Activated naive CD4-positive, alpha-beta T cell treated with anti-CD3 and anti-CD28 coated beads, Interleukin-2, amount 50 U/mL, for 24 hours (primary cell): ENCODE results near the gene KCTD12.
"Not testable (repeated sequence)": the region's sequence is repeated elsewhere in the genome, so short reads cannot be mapped to it uniquely, and the experiment has no call there.

ENCODE experiments used
- H3K27ac Mint-ChIP-seq: one replicate; pipeline ENCODE4 v1.8.0; 2021; ENCODE audit warnings: mild to moderate bottlenecking, mixed read lengths
- H3K27me3 Mint-ChIP-seq: one replicate; pipeline ENCODE4 v1.8.0; 2021; ENCODE audit warnings: mixed read lengths
- H3K36me3 Mint-ChIP-seq: one replicate; pipeline ENCODE4 v1.8.0; 2021; ENCODE audit warnings: mixed read lengths
- H3K4me1 Mint-ChIP-seq: one replicate; pipeline ENCODE4 v1.8.0; 2021; ENCODE audit warnings: mixed read lengths
- H3K4me3 Mint-ChIP-seq: one replicate; pipeline ENCODE4 v1.8.0; 2021; ENCODE audit warnings: mild to moderate bottlenecking, mixed read lengths
- H3K9me3 Mint-ChIP-seq: one replicate; pipeline ENCODE4 v1.8.0; 2021; ENCODE audit warnings: mixed read lengths

The KCTD12 gene

GRCh38 chr13:76886292-76887075 is at the start of gene KCTD12:
TSS of gene KCTD12 (minus strand) at chr13:76886405. CDS start at chr13:76886148, 257 bp downstream.
- H3K27me3 Mint-ChIP-seq = peaks cover 3% of the 10 kb centered on the region
- no peaks in the 10 kb centered on the region for H3K9me3 Mint-ChIP-seq
- peaks cover 4% of the 10 kb centered on the region for H3K36me3 Mint-ChIP-seq
- no peak within 1 kb of the TSS for H3K27ac Mint-ChIP-seq
- peaks cover 34% of the 10 kb centered on the region for H3K4me1 Mint-ChIP-seq
- peak within 1 kb of the TSS; percentile 91 for H3K4me3 Mint-ChIP-seq

DNA sequence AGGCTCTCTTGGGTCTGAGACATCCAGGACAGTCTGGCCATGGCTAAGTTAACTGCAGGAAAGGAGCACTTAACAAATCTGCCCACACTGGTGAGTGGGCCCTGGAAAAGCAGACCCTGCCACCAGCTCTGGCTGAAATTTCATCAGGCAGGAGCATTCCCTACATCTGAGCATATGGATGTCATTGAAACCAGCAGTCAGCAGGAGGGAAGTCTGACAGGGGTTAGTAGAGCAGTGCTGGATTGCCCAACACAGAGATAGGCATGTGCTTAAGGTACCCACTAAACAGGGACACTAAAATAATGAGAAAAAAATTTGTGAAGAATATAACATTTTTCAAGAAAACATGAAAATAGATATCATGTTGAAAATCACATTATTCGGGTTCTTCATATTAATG is 48.5 kb upstream of the KCTD12 start:
- Mint-ChIP-seq H3K4me3 (no peak overlapping the region), H3K27ac (no peak overlapping the region), H3K4me1 (no peaks in the 10 kb centered on the region), H3K36me3 (peaks cover 1% of the 10 kb centered on the region), H3K9me3 (peaks cover 6% of the 10 kb centered on the region), H3K27me3 (no peaks in the 10 kb centered on the region)

DNA sequence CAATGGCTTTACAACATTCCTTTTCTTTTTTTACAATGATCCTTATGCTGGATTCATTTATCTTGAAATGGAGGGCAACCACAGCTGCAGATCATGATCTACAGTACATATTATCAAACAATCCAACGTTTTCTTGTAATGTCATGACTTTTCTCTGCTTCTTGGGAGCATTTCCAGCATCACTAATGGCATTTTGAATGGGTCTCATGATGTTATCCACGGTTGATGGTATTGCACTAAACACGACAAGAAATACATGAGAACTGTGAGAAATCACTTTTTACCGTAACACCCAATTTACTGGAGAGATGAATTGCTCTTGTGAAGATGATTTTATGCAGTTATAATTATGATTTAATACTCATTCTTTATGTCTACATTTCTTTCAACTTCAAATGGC is 45.9 kb upstream of the KCTD12 start:
- Mint-ChIP-seq H3K27me3 (no peaks in the 10 kb centered on the region), H3K9me3 (peaks cover 6% of the 10 kb centered on the region), H3K27ac (no peak overlapping the region), H3K4me3 (no peak overlapping the region), H3K36me3 (peaks cover 1% of the 10 kb centered on the region), H3K4me1 (no peaks in the 10 kb centered on the region)

DNA sequence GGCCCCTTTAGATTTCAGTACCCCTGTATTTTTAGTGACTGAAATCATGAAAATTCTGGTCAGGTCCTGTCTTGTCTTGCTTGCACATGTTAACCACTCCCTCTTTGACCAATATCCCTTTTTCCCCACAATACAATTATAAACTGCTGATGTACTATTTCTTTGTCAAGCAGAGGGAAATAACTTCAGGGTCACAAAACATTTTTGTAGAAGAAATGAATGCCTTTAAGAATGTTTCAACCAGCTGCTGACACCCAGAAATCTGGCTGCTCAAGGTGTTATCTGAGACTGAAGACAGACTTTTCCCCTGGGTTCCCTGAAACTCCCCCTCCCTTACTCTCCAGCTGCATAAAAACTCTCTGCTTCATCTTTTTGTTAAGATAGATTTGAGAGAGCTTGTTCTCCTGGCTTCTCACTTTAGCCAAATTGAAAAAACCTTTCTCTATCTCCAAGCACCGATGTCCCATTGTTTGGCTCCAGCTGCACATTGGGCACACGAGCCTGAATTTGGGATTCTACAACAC is 43.7 kb upstream of the KCTD12 start:
- no peaks in the 10 kb centered on the region for H3K4me1 Mint-ChIP-seq
- no peaks in the 10 kb centered on the region for H3K36me3 Mint-ChIP-seq
- H3K27ac Mint-ChIP-seq = no peak overlapping the region
- peaks cover 1% of the 10 kb centered on the region for H3K27me3 Mint-ChIP-seq
- no peak overlapping the region for H3K4me3 Mint-ChIP-seq
- no peaks in the 10 kb centered on the region for H3K9me3 Mint-ChIP-seq

DNA sequence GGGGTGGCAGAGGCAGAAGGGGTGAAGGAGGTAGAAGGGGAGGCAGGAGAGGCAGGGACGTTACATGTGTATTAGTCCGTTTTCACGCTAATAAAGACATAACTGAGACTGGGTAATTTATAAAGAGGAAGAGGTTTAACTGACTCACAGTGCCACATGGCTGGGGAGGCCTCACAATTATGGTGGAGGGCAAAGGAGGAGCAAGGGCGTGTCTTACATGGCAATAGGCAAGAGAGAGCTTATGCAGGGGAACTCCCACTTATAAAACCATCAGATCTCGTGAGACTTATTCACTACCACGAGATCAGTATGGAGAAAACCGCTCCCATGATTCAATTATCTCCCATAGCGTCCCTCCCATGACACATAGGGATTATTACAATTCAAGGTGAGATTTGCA is 43.1 kb upstream of the KCTD12 start:
- H3K36me3 Mint-ChIP-seq = no peaks in the 10 kb centered on the region
- H3K4me1 Mint-ChIP-seq = no peaks in the 10 kb centered on the region
- H3K9me3 Mint-ChIP-seq = no peaks in the 10 kb centered on the region
- no peak overlapping the region for H3K4me3 Mint-ChIP-seq
- H3K27ac Mint-ChIP-seq = no peak overlapping the region
- H3K27me3 Mint-ChIP-seq = peaks cover 1% of the 10 kb centered on the region

DNA sequence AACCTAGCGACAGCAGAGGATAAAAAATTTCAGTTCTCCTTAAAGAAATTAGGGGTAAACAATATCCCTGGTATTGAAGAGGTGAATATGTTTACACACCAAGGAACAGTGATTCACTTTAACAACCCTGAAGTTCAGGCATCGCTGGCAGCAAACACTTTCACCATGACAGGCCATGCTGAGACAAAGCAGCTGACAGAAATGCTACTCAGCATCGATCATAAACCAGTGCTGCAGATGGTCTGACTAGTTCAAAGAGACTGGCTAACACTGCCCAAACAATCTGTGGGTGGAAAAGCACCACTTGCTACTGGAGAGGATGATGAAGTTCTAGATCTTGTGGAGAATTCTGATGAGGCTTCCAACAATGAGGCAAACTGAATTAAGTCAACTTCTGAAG is 42.3 kb upstream of the KCTD12 start:
- Mint-ChIP-seq H3K27ac (no peak overlapping the region), H3K9me3 (no peaks in the 10 kb centered on the region)

DNA sequence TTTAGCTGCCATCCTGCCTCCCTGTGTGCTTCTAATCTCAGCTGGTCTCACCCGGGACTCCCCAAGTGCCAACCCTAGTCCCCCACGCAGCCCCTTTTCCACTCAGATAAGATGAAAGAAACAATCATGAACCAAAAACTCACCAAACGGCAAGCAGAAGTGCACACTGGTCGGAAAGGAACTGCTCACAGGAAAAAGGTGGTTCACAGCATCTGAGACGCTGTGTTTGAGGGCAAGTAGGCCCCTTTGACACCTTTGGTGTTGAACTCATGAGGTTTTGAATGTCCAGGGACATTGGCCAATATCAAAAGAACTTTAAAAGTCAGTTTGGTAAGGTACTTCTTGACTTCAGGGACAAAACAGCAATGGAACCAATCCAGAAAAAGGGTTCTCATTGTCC is 41.8 kb upstream of the KCTD12 start:
- Mint-ChIP-seq H3K4me3 (no peak overlapping the region), H3K9me3 (no peaks in the 10 kb centered on the region), H3K4me1 (no peaks in the 10 kb centered on the region), H3K27me3 (peaks cover 1% of the 10 kb centered on the region), H3K27ac (no peak overlapping the region), H3K36me3 (no peaks in the 10 kb centered on the region)

More for the DNA sequence above, 42.3 kb upstream of the KCTD12 start:
- Mint-ChIP-seq H3K4me3 (no peak overlapping the region), H3K27me3 (peaks cover 1% of the 10 kb centered on the region), H3K36me3 (no peaks in the 10 kb centered on the region), H3K4me1 (no peaks in the 10 kb centered on the region)

- no peaks in the 10 kb centered on the region for H3K36me3 Mint-ChIP-seq
- no peaks in the 10 kb centered on the region for H3K4me1 Mint-ChIP-seq
- no peaks in the 10 kb centered on the region for H3K9me3 Mint-ChIP-seq
- H3K27ac Mint-ChIP-seq = no peak overlapping the region
- no peak overlapping the region for H3K4me3 Mint-ChIP-seq
- H3K27me3 Mint-ChIP-seq = peaks cover 1% of the 10 kb centered on the region
These were observed 38.9 kb upstream of the KCTD12 start for GRCh38 chr13:76925115-76925514.

DNA sequence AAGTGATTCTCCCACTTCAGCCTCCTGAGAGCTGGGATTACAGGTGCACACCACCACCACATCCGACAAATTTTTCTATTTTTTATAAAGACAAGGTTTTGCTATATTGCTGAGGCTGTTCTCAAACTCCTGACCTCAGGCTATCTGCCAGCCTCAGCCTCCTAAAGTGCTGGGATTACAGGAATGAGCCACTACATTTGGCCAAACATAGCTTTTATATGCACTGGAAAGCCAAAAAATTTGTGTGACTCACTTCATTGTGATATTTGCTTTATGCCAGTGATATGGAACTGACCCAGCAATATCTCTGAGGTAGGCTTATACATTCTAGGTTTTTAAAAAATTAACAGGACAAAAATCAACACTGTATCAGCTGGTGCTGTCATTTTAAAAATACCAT is 35.3 kb upstream of the KCTD12 start:
- no peak overlapping the region for H3K27ac Mint-ChIP-seq
- no peaks in the 10 kb centered on the region for H3K36me3 Mint-ChIP-seq
- H3K4me1 Mint-ChIP-seq = no peaks in the 10 kb centered on the region
- H3K27me3 Mint-ChIP-seq = no peaks in the 10 kb centered on the region
- H3K4me3 Mint-ChIP-seq = no peak overlapping the region
- no peaks in the 10 kb centered on the region for H3K9me3 Mint-ChIP-seq

DNA sequence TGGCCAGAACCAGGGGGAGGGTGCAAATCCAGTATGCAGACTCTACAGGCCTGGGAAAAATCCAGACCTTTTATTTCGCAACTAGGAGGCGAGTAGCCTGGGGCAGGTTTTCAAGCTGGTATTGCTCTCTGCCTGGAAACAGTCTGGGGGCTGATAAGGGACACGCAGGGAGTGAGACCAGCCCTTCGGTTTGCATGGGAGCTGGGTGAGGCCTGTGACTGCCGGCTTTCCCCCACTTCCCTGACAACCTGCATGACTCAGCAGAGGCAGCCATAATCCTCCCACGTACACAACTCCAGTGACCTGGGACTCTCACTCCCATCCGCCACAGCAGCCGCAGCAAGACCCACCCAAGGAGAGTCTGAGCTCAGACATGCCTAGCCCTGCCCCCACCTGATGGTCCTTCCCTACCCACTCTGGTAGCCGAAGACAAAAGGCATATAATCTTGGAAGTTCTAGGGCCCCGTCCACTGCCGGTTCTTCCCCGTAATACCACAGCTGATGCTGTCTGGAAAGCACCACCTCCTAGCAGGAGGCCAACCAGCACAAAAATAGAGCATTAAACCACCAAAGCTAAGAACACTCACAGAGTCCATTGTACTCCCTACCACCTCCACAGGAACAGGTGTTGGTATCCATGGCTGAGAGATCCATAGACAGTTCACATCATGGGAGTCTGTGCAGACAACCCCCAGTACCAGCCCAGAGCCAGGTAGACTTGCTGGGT is 31.7 kb upstream of the KCTD12 start:
- H3K4me3 Mint-ChIP-seq, H3K4me1 Mint-ChIP-seq, H3K9me3 Mint-ChIP-seq, H3K27ac Mint-ChIP-seq, H3K36me3 Mint-ChIP-seq, H3K27me3 Mint-ChIP-seq: not testable (repeated sequence)

DNA sequence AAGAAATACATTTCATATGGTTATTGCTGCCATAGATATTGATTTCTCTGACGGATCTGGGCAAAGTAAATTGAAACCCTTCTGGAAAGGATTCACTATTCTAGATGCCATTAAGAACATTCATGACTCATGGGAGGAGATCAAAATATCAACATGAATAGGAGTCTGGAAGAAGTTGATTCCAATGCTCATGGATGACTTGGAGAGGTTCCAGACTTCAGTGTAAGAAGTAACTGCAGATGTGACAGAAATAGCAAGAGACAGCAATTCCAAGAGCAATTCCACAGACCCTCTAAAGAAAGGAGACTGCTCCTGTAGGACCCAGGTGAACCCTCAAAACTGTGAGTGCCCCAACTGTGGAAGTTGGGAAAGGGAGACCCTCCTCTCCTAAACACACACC is 30.9 kb upstream of the KCTD12 start:
- Mint-ChIP-seq H3K27me3 (no peaks in the 10 kb centered on the region), H3K36me3 (no peaks in the 10 kb centered on the region), H3K27ac (no peak overlapping the region), H3K4me1 (no peaks in the 10 kb centered on the region), H3K9me3 (no peaks in the 10 kb centered on the region), H3K4me3 (no peak overlapping the region)

DNA sequence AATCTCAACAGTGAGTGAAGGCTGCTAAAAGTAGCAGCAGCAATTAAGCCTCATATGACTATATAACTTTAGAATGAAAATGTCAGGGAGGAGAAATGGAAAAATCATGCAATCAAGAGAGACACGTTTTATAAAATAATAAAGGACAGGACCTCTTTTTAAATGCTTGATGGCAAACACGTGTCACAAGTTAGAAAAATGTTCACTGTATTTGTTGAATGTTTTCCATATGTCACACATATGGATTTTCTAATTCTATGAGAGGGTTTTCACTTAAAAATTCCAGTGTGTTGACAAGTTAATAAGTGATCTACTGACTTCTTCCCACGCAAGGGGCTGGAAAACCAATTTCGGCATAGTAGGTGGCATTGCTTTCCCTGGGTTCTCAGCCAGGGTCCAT is 27.7 kb upstream of the KCTD12 start:
- H3K9me3 Mint-ChIP-seq = no peaks in the 10 kb centered on the region
- no peaks in the 10 kb centered on the region for H3K27me3 Mint-ChIP-seq
- H3K27ac Mint-ChIP-seq = no peak overlapping the region
- no peaks in the 10 kb centered on the region for H3K4me1 Mint-ChIP-seq
- no peaks in the 10 kb centered on the region for H3K36me3 Mint-ChIP-seq
- no peak overlapping the region for H3K4me3 Mint-ChIP-seq

DNA sequence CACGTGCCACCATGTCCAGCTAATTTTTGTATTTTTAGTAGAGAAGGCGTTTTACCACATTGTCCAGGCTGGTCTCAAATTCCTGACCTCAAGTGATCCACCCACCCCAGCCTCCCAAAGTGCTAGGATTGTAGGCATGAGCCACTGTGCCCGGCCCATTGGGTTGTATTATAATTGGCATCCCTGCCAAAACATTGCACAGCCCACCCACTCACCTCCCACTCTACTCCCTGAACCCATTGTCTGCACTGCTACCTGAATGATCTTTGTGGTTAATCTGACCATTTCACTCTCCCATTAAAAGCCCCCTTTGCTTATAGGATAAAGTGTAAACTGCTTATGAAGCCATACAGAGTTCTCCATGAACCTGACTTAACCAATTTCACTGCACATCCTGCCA is 26.3 kb upstream of the KCTD12 start:
- no peak overlapping the region for H3K4me3 Mint-ChIP-seq
- no peaks in the 10 kb centered on the region for H3K27me3 Mint-ChIP-seq
- no peaks in the 10 kb centered on the region for H3K9me3 Mint-ChIP-seq
- H3K4me1 Mint-ChIP-seq = no peaks in the 10 kb centered on the region
- no peak overlapping the region for H3K27ac Mint-ChIP-seq
- H3K36me3 Mint-ChIP-seq = no peaks in the 10 kb centered on the region

- Mint-ChIP-seq H3K9me3 (no peaks in the 10 kb centered on the region), H3K36me3 (no peaks in the 10 kb centered on the region), H3K27me3 (peaks cover 7% of the 10 kb centered on the region), H3K4me3 (no peak overlapping the region), H3K27ac (no peak overlapping the region), H3K4me1 (no peaks in the 10 kb centered on the region)
These were observed 18.3 kb upstream of the KCTD12 start for GRCh38 chr13:76904507-76904906.

GRCh38 chr13:76903544-76904162 is 17.4 kb upstream of the KCTD12 start:
- no peak overlapping the region for H3K27ac Mint-ChIP-seq
- H3K9me3 Mint-ChIP-seq = peaks cover 6% of the 10 kb centered on the region
- peaks cover 5% of the 10 kb centered on the region for H3K36me3 Mint-ChIP-seq
- no peaks in the 10 kb centered on the region for H3K4me1 Mint-ChIP-seq
- no peak overlapping the region for H3K4me3 Mint-ChIP-seq
- peaks cover 10% of the 10 kb centered on the region for H3K27me3 Mint-ChIP-seq

DNA sequence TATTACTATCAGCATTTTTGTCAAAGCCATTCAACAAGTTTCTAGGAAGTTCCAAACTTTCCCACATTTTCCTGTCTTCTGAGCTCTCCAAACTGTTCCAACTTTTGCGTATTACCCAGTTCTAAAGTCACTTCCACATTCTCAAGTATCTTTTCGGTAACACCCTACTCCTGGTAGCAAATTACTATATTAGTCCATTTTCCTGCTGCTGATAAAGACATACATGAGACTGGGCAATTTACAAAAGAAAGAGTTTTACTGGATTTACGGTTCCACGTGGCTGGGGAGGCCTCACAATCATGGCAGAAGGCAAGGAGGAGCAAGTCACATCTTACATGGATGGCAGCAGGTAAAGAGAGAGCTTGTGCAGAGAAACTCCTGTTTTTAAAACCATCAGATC is 12.9 kb upstream of the KCTD12 start:
- H3K36me3 Mint-ChIP-seq, H3K9me3 Mint-ChIP-seq, H3K4me3 Mint-ChIP-seq, H3K27ac Mint-ChIP-seq: not testable (repeated sequence)
- Mint-ChIP-seq H3K27me3 (peaks cover 11% of the 10 kb centered on the region), H3K4me1 (peaks cover 11% of the 10 kb centered on the region)
